Panc1 (cell line): ENCODE measurements around the gene RFX2.

Source experiments
- CTCF ChIP-seq: fragments of 450-650 bp; IDR thresholded peaks from 2 replicates; pipeline ENCODE4 v1.5.1; 2017; ENCODE audit warnings: mild to moderate bottlenecking
- POLR2AphosphoS5 ChIP-seq: IDR thresholded peaks from 2 replicates; pipeline ENCODE4 v1.6.1; 2012; ENCODE audit warnings: mild to moderate bottlenecking, low read depth, low read length, moderate library complexity
- SIN3A ChIP-seq: IDR thresholded peaks from 2 replicates; pipeline ENCODE4 v1.6.1; 2012; ENCODE audit warnings: low read depth, mild to moderate bottlenecking, low read length, moderate library complexity, borderline replicate concordance; ENCODE audit not compliant: insufficient read depth
- TCF7L2 ChIP-seq: IDR thresholded peaks from 2 replicates; pipeline ENCODE4 v1.6.1; 2011; ENCODE audit warnings: mild to moderate bottlenecking, low read depth, low read length, inconsistent platforms
- TF ChIP-seq, protein P1 (sequence below), 2 experiments: IDR thresholded peaks; 2 replicates each; pipeline ENCODE4 v1.6.1; 2011 to 2012; ENCODE audit warnings: low read depth in 2 of 2, control low read depth in 1 of 2, low read length in 1 of 2, mild to moderate bottlenecking in 1 of 2, moderate library complexity in 1 of 2; ENCODE audit not compliant: insufficient read depth in 1 of 2

DNA sequence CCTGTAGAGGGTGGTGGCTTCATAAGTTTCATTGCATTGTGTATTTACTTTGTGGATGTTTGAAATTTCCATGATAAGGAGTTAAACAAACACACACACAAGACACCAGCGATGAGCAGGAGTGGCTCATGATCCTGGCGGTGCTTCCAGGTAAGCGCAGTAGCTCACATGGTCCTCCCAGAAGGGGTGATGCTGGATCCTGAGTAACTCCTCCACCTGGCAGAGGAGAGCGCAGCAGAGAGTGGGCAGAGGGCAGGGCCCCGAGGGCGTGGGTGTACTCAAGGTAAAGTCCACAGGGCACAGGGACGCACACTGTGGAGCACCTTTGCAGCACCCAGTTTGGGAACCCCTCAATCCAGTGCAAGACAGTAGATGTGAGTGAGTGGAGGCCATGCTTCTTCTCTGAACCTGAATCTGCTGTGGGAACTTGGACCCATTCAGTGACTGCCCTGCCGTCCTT lies 54.0 kb downstream of the RFX2 start:
- TF ChIP-seq CTCF (no peak), SIN3A (no peak), TCF7L2 (no peak), POLR2AphosphoS5 (no peak)
- TF ChIP-seq, protein P1, sequence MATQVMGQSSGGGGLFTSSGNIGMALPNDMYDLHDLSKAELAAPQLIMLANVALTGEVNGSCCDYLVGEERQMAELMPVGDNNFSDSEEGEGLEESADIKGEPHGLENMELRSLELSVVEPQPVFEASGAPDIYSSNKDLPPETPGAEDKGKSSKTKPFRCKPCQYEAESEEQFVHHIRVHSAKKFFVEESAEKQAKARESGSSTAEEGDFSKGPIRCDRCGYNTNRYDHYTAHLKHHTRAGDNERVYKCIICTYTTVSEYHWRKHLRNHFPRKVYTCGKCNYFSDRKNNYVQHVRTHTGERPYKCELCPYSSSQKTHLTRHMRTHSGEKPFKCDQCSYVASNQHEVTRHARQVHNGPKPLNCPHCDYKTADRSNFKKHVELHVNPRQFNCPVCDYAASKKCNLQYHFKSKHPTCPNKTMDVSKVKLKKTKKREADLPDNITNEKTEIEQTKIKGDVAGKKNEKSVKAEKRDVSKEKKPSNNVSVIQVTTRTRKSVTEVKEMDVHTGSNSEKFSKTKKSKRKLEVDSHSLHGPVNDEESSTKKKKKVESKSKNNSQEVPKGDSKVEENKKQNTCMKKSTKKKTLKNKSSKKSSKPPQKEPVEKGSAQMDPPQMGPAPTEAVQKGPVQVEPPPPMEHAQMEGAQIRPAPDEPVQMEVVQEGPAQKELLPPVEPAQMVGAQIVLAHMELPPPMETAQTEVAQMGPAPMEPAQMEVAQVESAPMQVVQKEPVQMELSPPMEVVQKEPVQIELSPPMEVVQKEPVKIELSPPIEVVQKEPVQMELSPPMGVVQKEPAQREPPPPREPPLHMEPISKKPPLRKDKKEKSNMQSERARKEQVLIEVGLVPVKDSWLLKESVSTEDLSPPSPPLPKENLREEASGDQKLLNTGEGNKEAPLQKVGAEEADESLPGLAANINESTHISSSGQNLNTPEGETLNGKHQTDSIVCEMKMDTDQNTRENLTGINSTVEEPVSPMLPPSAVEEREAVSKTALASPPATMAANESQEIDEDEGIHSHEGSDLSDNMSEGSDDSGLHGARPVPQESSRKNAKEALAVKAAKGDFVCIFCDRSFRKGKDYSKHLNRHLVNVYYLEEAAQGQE (IDR thresholded peaks at IDR 0.05; ENCODE audit: insufficient read depth in 1 of 2, low read depth in 2 of 2, low read length in 1 of 2), result no peak
